SK-N-MC (cell line): Measurements from ENCODE around the gene FOXRED2.

Source experiments
- FOXP2 ChIP-seq: optimal IDR thresholded peaks from 2 replicates; pipeline ENCODE3; 2011; ENCODE audit warnings: mild to moderate bottlenecking, moderate library complexity; ENCODE audit not compliant: insufficient read depth; ENCODE audit errors: extremely low read length, control extremely low read depth
- POLR2AphosphoS5 ChIP-seq: IDR thresholded peaks from 2 replicates; pipeline ENCODE4 v1.6.1; 2012; ENCODE audit warnings: mild to moderate bottlenecking, low read depth, low read length, borderline replicate concordance

DNA sequence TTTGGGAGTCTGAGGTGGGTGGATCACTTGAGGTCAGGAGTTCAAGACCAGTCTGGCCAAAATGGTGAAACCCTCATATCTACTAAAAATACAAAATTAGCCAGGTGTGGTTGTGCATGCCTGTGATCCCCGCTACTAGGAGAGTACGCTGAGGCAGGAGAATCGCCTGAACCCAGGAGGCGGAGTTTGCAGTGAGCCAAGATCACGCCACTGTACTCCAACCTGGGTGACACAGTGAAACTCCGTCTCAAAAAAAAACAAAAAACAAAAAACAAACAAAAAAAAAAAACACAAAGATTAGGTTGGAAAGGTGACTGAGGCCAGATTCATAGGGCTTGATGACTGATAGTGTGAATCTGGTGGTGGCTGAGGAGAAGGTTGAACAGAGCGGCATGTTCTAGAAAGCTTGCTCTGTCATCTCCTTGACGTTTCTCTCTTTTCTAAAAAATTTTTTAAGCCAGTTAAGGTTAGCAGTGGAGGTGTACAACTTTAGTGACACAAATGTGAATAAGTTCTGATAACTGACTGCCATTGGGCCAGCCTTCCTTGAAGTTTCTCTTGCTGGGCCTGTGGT lies 66.3 kb downstream of the FOXRED2 start:
- no peak for TF ChIP-seq POLR2AphosphoS5
- TF ChIP-seq FOXP2, result no peak
